Activated naive CD4-positive, alpha-beta T cell treated with anti-CD3 and anti-CD28 coated beads, Interleukin-2, amount 50 U/mL, for 72 hours (primary cell): ENCODE data around the gene SGSM2. TPM values are rescaled to one million over a fixed set of nuclear protein-coding genes. Genes with fewer than 3 reads are reported as not detected.
A peak's percentile ranks its signal among the peaks of the same experiment; 100 is the strongest.

ENCODE experiments used
- ATAC-seq, 2 donors: fragments of 150-1000 bp; cut with Tn5 transposase; 2 replicates each; pipeline ENCODE4 v1.10.0; 2021; ENCODE audit warnings: mild to moderate bottlenecking in 2 of 2, moderate library complexity in 2 of 2
- DNase-seq, 2 donors: peaks; one replicate each; pipeline ENCODE4 v3.0.0; 2021 to 2022; ENCODE audit warnings: low spot score in 2 of 2
- H3K27ac Mint-ChIP-seq, 2 donors: one replicate each; pipeline ENCODE4 v1.8.0; 2022; ENCODE audit warnings: mild to moderate bottlenecking in 2 of 2, mixed read lengths in 2 of 2
- H3K36me3 Mint-ChIP-seq, 2 donors: one replicate each; pipeline ENCODE4 v1.8.0; 2022; ENCODE audit warnings: mixed read lengths in 2 of 2
- H3K9me3 Mint-ChIP-seq, 2 donors: one replicate each; pipeline ENCODE4 v1.8.0; 2022; ENCODE audit warnings: mixed read lengths in 2 of 2
- total RNA-seq, 2 donors: library from RNA; stranded (reverse); gene quantifications; one replicate each; pipeline ENCODE4 v1.2.3, GENCODE V29; 2022

SGSM2 gene
- total RNA-seq, 2 donors from 2014 or later: 27.8 to 50.1 TPM

GRCh38 chr17:2373179-2373578 is 35.9 kb downstream of the SGSM2 start:
- Mint-ChIP-seq H3K27ac (no peak overlapping the region), H3K36me3 (no peaks in the 10 kb centered on the region), H3K9me3 (no peaks in the 10 kb centered on the region)
- DNase-seq (no peak), ATAC-seq (no peak)

- no peaks in the 10 kb centered on the region for H3K36me3 Mint-ChIP-seq
- ATAC-seq (no peak), DNase-seq (no peak)
- peak overlapping the region in 1 of 2 donors; percentile 76 for H3K27ac Mint-ChIP-seq
- H3K9me3 Mint-ChIP-seq: no peaks in the 10 kb centered on the region
These were observed 37.4 kb downstream of the SGSM2 start for GRCh38 chr17:2374549-2375285.

GRCh38 chr17:2375406-2375805 is 38.1 kb downstream of the SGSM2 start:
- ATAC-seq: no peak
- no peak for DNase-seq
- Mint-ChIP-seq H3K27ac (no peak overlapping the region), H3K36me3 (no peaks in the 10 kb centered on the region), H3K9me3 (no peaks in the 10 kb centered on the region)

- Mint-ChIP-seq H3K27ac (no peak overlapping the region), H3K9me3 (no peaks in the 10 kb centered on the region), H3K36me3 (no peaks in the 10 kb centered on the region)
- no peak for ATAC-seq
- DNase-seq: no peak
These were observed 38.8 kb downstream of the SGSM2 start for GRCh38 chr17:2376107-2376506.

GRCh38 chr17:2377659-2378058 is 40.4 kb downstream of the SGSM2 start:
- no peak overlapping the region for H3K27ac Mint-ChIP-seq
- no peaks in the 10 kb centered on the region for H3K36me3 Mint-ChIP-seq
- no peak for ATAC-seq
- no peaks in the 10 kb centered on the region for H3K9me3 Mint-ChIP-seq
- DNase-seq: no peak

GRCh38 chr17:2378905-2379304 is 41.6 kb downstream of the SGSM2 start:
- H3K9me3 Mint-ChIP-seq: no peaks in the 10 kb centered on the region
- DNase-seq (no peak), ATAC-seq (no peak)
- H3K27ac Mint-ChIP-seq: peak overlapping the region in 1 of 2 donors; percentile 85
- H3K36me3 Mint-ChIP-seq: no peaks in the 10 kb centered on the region

- no peaks in the 10 kb centered on the region for H3K36me3 Mint-ChIP-seq
- DNase-seq (no peak), ATAC-seq (no peak)
- H3K27ac Mint-ChIP-seq: peak overlapping the region in 1 of 2 donors; percentile 44
- H3K9me3 Mint-ChIP-seq: no peaks in the 10 kb centered on the region
These were observed 42.4 kb downstream of the SGSM2 start for GRCh38 chr17:2379489-2380225.

GRCh38 chr17:2380226-2380922 is 43.1 kb downstream of the SGSM2 start:
- Mint-ChIP-seq H3K36me3 (no peaks in the 10 kb centered on the region), H3K9me3 (no peaks in the 10 kb centered on the region), H3K27ac (peak overlapping the region in 1 of 2 donors; percentile 48)
- DNase-seq (no peak), ATAC-seq (no peak)

GRCh38 chr17:2380950-2381649 is 43.8 kb downstream of the SGSM2 start:
- Mint-ChIP-seq H3K27ac (peak overlapping the region; percentile 30 to 48), H3K9me3 (no peaks in the 10 kb centered on the region), H3K36me3 (no peaks in the 10 kb centered on the region)
- DNase-seq (no peak), ATAC-seq (no peak)

GRCh38 chr17:2383628-2384167 is 46.4 kb downstream of the SGSM2 start:
- ATAC-seq (no peak), DNase-seq (no peak)
- peak overlapping the region in 1 of 2 donors; percentile 55 for H3K27ac Mint-ChIP-seq
- no peaks in the 10 kb centered on the region for H3K9me3 Mint-ChIP-seq
- no peaks in the 10 kb centered on the region for H3K36me3 Mint-ChIP-seq

GRCh38 chr17:2384439-2385127 is 47.3 kb downstream of the SGSM2 start:
- no peaks in the 10 kb centered on the region for H3K9me3 Mint-ChIP-seq
- no peak overlapping the region for H3K27ac Mint-ChIP-seq
- DNase-seq: no peak
- H3K36me3 Mint-ChIP-seq: no peaks in the 10 kb centered on the region
- ATAC-seq: no peak

- DNase-seq (no peak), ATAC-seq (no peak)
- Mint-ChIP-seq H3K27ac (no peak overlapping the region), H3K9me3 (no peaks in the 10 kb centered on the region), H3K36me3 (no peaks in the 10 kb centered on the region)
These were observed 48.2 kb downstream of the SGSM2 start for GRCh38 chr17:2385240-2386210.

- ATAC-seq: no peak
These were observed 49.2 kb downstream of the SGSM2 start for GRCh38 chr17:2386400-2387085.

GRCh38 chr17:2387086-2388019 is 50.1 kb downstream of the SGSM2 start:
- DNase-seq: no peak
- Mint-ChIP-seq H3K9me3 (no peaks in the 10 kb centered on the region), H3K27ac (peak overlapping the region in 1 of 2 donors; percentile 79), H3K36me3 (peaks cover 9 to 10% of the 10 kb centered on the region in 2 donors)
- no peak for ATAC-seq

More at GRCh38 chr17:2386400-2387085, 49.2 kb downstream of the SGSM2 start:
- H3K9me3 Mint-ChIP-seq: no peaks in the 10 kb centered on the region
- no peak overlapping the region for H3K27ac Mint-ChIP-seq
- peaks cover under 1 to 2% of the 10 kb centered on the region in 2 donors for H3K36me3 Mint-ChIP-seq
- no peak for DNase-seq
